Measurements from ENCODE around the gene RNASE8.

DNA sequence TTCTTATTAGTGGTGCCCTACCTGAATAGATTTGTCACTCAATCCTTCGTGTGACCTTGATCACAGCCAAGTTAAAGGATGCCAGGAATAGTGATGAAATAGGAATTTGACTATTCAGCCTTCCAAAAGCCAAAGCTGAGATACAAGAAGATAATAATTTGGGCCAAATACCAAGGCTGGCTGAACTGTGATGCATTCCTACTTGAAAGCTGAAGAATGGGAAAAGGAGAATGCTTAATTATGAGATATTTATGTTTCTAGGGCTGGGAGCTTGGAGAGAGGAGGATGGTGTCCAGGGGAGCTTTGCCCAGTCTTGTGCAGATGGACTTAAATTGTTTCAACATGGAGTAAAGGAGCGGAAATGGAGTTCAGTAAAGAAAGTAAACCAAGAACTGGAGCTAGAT lies 10.2 kb upstream of the RNASE8 start:
- TF ChIP-seq, protein P1, sequence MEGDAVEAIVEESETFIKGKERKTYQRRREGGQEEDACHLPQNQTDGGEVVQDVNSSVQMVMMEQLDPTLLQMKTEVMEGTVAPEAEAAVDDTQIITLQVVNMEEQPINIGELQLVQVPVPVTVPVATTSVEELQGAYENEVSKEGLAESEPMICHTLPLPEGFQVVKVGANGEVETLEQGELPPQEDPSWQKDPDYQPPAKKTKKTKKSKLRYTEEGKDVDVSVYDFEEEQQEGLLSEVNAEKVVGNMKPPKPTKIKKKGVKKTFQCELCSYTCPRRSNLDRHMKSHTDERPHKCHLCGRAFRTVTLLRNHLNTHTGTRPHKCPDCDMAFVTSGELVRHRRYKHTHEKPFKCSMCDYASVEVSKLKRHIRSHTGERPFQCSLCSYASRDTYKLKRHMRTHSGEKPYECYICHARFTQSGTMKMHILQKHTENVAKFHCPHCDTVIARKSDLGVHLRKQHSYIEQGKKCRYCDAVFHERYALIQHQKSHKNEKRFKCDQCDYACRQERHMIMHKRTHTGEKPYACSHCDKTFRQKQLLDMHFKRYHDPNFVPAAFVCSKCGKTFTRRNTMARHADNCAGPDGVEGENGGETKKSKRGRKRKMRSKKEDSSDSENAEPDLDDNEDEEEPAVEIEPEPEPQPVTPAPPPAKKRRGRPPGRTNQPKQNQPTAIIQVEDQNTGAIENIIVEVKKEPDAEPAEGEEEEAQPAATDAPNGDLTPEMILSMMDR (IDR thresholded peaks at IDR 0.05) = no peak
- no peak for TF ChIP-seq POLR2A (IDR thresholded peaks at IDR 0.05)
- TF ChIP-seq POLR2AphosphoS5 (IDR thresholded peaks at IDR 0.05) = no peak

Data from sigmoid colon (tissue), 4 donors.